CD4-positive, alpha-beta T cell treated with Interleukin-15 for 1 hour (primary cell): ENCODE results near the gene CROCC.

Experiments used
- DNase-seq: peaks from one replicate; pipeline ENCODE4 v3.0.0-alpha.2; 2020

Gene CROCC

DNA sequence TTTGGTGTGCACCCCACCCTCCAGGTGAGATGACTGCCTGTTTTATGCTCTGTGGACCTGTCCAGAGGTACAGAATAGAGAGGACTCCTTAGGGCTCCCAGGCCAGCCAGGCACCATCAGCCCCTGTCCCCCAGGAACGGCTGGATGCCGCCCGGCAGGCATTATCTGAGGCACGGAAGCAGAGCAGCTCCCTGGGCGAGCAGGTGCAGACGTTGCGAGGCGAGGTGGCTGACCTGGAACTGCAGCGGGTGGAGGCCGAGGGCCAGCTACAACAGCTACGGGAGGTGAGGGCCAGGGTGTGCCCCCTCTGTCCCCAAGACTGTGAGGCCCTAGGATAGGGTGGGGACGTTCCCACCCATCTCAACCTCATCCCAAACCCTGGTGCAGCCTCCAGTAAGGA is 47.9 kb downstream of the CROCC start:
- DNase-seq = no peak

DNA sequence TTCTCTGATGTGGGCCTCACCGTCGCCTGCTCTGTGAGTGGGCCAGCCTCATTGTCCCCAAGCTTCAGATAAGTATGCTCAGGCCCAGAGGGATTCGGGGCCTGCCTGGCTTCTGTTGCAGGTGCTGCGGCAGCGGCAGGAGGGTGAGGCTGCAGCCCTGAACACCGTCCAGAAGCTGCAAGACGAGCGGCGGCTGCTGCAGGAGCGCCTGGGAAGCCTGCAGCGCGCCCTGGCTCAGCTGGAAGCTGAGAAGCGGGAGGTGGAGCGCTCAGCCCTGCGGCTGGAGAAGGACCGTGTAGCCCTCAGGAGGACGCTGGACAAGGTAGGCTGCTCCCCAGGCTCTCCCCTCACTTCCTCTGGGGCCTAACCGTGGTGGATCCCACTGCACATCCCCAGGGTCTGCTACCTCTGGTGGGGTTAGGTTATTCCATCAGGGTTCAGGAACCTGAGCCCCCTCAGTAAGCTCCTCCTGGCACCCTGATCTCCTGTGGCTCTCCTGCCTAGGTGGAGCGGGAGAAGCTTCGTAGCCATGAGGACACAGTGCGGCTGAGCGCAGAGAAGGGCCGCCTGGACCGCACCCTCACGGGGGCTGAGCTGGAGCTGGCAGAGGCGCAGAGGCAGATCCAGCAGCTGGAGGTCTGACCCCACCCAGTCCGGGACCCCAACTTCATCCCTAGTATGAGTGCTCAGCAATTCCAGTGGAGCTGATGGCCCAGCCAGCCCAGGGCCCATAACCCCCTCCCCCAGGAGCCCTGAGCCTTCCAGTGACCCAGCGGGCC is 48.6 kb downstream of the CROCC start:
- DNase-seq = no peak

DNA sequence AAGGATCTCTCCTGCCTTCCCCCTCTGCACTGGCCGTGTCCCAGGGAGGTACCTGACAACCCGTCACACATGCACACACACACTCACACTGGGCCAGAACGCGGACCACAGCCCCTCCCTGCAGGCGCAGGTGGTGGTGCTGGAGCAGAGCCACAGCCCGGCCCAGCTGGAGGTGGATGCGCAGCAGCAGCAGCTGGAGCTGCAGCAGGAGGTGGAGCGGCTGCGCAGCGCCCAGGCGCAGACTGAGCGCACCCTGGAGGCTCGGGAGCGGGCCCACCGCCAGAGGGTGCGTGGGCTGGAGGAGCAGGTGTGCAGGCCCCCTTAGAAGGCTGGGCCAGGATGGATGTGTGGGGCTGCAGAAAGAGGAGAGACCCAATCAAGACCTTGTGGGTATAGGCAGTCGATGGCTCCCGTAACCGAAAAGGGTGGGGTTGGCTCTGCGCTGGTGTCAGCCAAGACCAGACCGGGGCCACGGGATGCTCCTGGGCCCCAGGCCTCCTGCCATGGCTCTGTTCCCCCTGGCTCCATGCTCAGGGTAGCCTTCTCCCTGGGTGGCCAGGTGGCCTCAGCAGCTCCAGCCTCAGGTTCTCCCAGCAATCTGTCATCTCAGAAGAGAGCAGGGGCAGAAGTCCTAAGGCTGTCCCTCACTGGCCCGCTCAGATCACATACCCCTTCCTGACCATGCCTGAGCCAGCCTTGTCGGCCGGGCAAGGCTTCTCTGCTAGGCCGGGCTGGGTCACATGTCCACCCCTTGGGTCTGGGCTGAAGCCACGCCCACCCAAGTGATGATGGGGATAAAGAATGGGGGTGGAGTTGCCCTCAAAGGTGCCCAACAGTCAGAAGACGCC is 49.8 kb downstream of the CROCC start:
- no peak for DNase-seq

DNA sequence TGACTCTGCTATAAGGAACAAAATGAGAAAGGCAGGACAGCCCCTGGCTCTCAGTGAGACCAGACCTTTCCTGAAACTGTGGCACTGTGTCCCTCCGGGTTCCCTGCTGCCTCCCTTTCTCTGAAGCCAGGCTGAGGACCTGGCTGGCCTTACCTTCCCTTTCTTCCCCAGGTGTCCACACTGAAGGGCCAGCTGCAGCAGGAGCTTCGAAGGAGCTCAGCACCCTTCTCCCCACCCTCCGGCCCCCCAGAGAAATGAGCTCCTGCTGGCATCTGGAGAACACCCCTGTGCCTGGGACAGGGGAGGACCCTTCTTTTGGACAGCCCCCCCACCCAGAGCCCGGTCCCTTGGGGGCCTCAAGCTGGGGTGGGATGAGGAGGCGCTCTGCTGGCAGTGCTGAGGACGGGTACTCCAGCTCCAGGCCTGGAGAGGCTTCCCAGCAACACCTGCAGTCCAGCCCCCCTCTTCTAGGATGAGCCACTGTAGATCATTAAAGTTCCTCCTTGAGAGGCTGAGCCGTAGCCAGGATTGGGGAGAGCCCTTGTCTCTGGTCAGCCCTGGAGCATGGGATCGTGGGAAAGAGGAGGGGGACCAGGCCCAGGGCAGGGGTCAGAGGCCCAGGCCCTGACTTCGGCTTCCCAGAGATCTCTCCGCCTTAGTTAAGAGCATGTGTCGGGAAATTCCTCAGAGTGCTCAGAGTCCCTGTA is 50.6 kb downstream of the CROCC start:
- no peak for DNase-seq

DNA sequence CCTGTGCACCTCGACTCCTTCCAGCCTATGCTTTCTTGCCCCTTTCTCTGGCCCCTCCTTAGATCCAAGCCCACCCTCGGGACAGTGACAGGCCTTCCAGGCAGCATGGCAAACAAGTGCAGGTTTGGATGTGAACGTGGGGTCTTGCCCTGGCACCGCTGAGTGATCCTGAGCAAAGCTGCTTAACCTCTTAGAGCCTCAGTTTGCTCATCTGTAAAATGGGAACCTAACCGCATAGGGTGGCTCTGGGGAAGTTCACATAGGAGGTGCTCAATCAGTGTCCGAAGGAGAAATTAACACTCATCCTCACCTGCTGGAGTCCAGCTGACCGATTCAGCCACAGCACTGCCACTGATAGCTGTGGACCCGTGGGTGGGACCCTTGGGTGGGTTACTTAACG is 51.5 kb downstream of the CROCC start:
- DNase-seq = no peak

DNA sequence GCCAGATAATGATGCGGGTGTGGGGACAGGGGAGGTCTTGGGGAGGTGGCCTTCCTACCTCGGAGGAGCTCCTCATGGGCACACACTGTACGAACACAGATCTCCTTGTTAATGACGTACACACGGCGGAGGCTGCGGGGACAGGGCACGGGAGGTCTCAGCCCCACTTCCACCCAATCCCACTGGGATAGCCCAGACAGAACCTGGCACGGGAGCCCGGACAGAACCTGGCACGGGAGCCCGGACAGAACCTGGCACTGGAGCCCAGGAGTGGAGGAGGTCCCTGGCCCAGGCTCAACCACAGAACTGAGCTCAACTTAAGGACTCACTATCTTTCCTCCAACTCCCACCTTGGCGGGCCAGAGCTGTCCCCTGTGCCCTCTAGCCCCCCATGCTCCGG is 53.5 kb downstream of the CROCC start:
- DNase-seq = no peak

DNA sequence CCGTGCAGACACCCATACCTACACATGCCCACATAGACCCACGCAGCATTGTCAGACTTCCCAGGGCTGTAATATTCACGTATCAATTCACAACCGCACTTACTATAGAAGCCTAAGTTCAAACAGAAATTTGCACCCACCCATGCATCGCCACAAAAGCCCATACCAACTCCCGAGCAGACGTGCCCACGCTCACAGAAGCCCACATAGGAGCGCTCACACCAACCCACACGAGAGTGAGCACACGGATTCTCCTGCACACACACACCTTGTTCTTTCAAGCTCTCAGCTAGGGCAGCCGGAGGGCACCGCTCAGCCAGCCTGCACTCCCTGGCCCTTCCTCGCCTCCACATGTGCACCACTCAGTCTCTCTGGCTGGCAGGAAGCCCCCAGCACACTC is 54.1 kb downstream of the CROCC start:
- DNase-seq = no peak

DNA sequence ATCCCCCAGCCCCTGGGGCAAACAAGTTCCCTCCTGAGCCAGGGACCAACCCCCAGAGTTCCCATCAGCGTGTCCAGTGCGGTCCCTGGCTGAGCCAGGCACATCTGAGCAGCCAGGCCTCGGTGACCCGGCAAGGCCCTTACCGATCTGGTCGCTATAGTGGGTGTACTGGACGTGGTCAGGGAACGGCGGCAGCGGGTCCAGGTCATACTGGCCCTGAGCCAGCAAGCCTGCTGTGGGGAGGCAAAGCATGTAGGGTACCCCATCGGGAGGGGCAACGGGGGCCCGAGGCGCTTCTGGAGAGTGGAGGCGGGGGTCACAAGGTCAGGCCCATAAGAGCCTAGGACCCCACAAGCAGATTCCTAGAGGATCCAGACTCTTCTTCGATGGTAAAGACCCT is 55.2 kb downstream of the CROCC start:
- DNase-seq = no peak

DNA sequence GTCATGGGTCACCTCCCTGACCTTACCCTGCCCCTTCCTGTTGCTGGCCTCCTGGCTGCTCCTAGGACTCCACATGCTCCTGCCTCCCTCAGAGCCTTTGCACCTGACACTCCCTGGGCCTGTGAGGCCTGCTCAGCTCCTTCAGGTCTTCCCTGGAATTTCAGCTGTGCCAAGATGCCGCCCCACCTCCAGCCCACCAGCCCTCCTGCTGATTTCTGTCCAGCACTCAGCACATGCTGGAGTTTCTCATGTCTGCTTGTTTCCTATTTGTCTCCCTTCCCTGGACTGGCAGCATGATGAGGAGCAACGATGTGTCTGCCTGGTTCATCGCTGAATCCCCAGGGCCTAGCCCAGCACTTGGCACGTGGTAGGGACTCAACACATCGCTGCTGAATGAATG is 55.6 kb downstream of the CROCC start:
- DNase-seq = no peak

DNA sequence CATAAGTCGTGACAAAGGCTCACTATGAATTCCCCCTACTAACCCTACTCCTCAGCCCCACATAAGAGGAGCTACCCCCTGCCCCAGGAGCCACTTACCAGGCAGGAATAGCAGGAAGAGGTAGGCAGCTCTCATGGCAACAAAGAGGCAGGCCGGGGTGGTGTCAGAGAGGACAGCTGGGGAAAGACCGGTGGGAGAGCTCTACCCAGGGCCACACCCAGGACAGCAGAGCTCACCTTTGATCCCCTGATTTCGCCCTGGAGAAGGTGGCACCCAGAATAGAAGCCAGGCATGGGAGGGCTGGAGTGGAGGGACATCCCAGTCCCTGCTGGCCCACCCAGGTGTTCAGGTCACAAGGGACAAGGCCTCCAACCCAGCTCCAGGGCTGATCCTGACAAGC is 56.4 kb downstream of the CROCC start:
- DNase-seq = no peak

DNA sequence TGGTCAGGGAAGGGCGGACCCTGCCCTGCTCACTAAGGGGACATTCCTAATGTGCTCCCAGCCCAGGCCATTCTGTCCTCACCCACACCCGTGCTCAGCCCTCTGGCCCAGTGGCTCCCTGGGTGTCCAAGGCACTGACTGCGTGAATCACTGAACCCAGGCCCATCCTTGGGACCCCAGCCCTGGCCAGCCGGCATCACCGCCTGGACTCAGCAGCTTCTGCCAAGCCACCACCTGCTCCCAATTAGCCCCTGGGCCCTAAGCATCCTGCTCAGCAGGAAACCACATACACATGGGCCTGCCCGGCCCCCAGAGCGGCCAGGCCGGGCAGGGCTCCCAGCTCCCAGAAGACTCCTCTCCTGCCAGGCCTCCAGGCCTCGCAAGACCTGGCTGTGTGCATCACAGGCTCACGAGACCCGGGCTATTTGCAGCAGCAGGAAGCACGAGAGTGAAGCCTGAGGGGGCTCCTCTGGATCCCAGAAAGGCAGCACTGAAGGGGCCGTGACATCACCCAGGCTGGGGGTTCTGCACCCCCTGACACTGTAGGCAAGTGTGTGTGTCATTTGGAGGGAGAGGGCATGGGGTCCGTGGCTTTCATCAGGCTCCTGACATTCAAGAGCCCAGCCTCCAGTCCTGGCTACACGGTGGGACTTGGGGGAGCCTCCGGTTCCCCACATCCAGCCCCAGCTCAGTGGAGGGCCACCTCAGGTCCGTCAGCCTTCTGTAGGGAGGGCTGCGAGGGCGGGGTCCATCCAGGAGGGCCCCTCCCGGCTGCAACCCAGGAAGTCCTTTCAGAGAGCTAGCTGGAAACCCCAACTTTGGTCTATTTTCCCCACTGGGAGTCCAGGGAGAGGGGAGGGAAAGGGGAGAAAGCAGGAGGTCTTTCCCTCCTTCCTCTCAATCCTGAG is 57.1 kb downstream of the CROCC start:
- DNase-seq = no peak

DNA sequence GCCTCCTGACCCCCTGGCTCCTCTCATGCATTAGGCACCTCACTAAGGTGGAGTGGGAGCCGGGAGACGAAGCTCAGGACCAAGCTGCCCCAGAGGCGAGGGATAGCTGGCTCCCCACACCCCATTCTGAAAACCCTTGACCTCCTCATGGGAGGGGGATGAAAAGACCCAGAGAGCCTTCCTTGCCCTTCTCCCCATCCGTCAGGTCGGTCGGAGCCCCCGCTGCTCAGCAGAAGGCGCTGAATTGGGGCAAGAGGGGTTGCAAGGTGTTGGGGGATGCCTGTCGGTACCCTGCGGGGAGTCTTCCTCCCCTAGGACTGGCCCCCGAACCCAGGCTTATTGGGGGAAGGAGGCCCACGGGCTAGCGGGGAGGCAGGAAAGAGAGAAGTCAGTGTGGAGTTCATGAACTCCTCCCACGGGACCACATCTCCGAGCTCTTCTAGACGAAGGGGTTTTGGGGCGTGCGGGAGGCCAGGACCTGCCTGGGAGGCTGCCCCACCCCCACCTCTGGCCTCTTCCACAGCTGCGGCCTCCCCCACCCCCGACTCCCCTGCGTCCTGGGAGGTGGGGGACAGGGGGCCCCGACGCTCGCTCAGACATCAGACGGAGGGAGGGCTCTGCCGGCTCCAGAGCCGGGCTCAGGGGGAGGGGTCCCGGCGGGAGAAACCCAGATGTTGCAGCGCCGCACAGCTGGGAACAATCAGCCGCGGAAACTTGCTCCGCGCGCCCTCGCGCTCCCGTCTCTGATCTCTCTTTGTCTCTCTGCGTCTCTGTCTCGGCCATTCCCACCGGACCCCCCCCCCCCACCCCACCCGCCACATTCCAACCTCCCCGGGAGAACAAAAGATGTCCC is 58.0 kb downstream of the CROCC start:
- no peak for DNase-seq

DNA sequence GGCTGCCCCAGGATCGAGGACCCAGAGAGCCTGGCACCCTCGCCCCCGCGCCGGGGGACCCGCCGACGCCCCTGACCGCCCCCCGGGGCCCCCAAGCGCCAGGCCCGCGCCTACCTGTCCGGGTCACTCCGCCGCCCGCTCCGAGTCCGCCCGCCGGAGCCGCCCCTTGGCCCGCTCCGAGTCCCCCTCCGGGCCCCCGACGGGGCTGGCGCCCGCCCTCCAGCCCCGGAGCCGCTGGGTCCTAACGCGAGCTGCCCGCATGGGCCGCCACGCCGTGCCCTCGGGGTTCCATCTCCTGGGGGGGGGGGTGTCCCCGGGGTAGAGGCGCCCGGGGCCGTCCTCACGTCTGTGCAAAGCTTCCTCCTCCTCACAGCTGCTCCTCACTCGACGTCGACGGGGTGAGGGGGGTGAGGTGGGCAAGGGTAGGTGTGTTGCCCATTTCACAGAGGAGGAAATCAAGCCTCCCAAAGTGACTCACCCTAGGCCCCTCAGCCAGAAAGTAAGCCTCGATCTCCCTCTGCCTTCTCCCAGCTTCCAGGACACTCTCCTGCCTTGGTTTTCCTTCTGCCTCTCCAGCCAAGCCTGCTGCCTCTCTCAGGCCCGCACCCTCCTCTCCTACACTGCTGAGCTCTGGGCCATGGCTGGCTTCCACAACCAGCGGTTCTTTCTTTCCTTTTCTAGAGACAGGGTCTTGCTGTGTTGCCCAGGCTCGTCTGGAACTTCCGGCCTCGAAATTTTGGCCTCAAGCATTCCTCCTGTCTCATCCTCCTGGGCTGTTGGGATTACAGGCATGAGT is 58.9 kb downstream of the CROCC start, which contains the start of gene MFAP2:
TSS of gene MFAP2 (minus strand) at position 148 of the 796 bp plus-strand sequence. CDS start 2,347 bp downstream, outside the sequence.
- DNase-seq = no peak

DNA sequence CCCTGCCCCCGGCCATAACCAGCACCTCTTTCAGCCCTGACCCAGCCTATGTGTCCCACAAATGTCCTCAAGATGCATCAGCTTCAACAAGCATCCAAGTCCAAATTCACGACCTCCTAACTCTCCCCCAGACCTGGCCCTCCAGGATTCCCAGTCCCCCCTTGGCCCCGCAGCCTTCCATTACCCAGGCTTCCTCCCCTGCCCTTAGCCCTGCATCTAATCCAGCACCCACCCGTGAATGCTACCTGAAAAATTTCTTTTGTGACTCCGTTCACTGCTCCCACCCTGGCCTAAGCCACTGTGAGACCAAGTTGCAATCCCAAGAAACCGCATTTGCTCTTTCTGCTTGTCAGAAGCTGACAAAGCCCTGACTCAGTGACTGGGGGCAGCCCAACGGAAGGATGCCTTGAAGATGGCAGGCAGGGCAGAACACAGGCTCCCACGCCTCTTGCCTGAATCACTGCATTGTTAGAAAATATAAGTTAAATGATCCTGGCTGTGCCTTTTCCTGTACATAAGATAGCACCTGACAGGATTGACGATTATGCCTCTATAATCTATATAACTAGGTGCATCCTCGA is 59.6 kb downstream of the CROCC start:
- DNase-seq = no peak

DNA sequence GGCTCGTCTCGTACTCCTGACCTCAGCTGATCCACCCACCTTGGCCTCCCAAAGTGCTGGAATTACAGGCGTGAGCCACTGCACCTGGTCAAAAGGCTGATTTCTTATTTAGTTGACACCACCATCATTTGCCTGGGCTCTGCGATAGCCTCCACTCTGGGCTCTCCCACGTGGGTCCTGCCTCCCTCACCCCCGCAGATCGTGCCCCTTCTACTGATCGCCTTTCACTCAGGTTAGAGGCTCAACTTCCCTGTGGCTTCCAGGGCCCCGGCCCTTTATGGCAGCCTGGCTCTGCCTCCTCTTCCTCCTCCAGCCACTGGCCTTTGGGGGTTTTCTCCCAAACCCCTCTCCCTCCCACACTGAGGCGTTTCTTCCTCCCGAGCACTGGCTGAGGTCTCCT is 61.2 kb downstream of the CROCC start:
- DNase-seq = no peak

DNA sequence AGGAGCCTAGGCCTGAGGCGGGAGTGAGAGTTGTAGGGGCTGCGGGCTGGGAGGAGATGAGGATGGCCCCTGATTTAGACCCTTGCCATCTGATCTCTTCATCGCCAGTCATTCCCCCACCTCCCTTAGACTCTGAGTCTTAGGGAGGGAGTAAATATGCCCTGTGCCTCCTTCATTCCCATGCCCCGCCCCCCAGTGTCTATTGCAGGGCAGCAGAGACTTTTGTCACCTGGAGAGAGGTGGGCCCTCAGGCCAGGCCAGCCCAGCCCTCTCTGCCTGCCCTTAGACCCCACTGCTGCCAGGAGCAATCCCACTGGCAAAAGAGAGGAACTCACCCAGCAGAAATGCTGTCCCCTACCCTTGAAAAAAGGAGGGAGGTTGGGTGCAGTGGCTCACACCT is 61.9 kb downstream of the CROCC start:
- no peak for DNase-seq

DNA sequence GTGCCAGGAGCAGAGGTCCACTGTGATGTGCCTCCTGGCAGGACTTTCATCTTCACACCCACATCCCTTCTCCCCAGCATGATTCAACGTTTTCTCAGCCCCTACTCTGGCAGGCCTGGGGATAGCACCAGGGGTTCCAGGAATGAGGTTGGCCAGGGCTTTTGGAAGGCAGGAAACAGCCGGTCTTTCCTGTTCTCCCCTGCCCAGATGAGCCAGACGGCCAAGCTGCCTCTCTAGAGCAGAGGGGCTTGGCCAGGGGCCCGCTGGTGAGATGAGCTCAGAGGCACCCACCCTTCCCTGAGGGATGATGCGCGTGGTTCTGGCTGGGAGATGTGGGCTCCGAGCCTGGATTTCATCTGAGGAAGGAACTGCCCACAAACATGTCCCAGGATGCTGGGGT is 63.0 kb downstream of the CROCC start:
- no peak for DNase-seq

DNA sequence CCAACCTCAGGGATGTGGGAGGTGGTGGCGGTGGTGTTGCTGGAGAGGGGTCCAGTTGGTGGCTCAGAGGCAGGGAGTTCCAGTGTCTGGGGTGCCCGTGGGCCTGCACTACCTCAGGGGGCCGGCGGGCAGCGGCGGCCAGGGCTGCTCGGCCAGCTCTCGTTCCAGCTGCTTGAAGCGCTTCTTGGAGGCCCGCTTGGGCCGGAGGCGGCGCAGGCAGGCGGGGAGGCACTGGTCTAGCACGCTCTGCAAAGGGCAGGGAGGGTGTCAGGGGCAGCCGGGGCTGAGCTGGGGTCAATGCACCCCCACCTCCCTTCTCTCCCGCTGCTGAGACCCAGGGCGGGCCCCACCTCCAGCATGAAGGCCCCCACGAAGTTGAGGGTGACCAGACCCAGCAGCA is 64.4 kb downstream of the CROCC start:
- DNase-seq = no peak

DNA sequence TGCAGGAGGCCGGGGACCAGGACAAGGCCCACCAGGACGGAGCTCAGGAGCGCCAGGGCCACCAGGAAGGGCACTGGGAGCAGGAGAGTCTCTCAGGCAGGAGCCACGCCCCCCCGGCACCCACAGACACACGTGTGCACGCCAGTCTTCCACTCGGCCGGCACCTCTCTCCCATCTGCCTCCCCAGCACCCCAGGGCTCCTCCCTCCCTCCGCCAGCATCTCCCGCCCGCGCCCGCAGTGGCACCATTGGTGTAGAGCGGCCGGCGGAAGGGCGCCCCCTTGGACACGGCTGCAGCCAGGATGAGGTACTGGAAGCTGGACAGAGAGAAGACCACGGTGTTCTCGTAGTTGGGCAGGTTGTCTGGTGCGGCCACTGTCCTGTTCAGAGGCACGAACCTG is 64.8 kb downstream of the CROCC start:
- no peak for DNase-seq

DNA sequence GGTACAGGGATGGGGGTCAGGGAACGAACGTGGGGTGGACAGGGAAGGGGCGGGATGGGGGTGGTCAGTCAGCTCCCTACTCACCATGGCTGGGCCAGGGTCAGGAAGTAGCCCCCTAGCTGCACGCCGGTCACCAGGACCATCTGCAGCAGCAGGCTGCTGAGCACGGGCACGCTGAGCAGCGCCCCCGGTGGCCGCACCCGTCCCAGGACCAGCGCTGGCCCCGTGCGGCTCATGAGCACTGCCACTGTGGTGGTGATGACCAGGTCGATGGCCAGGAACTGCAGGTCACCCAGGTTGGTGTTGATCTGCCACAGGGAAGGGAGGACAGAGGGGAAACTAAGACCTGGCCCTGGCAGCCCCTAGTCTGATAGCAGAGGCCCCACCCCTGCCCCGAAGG is 65.2 kb downstream of the CROCC start:
- no peak for DNase-seq
